ENCODE results near the gene STEAP1.
"Not testable (repeated sequence)": the region's sequence is repeated elsewhere in the genome, so short reads cannot be mapped to it uniquely, and the experiment has no call there.

The STEAP1 gene

DNA sequence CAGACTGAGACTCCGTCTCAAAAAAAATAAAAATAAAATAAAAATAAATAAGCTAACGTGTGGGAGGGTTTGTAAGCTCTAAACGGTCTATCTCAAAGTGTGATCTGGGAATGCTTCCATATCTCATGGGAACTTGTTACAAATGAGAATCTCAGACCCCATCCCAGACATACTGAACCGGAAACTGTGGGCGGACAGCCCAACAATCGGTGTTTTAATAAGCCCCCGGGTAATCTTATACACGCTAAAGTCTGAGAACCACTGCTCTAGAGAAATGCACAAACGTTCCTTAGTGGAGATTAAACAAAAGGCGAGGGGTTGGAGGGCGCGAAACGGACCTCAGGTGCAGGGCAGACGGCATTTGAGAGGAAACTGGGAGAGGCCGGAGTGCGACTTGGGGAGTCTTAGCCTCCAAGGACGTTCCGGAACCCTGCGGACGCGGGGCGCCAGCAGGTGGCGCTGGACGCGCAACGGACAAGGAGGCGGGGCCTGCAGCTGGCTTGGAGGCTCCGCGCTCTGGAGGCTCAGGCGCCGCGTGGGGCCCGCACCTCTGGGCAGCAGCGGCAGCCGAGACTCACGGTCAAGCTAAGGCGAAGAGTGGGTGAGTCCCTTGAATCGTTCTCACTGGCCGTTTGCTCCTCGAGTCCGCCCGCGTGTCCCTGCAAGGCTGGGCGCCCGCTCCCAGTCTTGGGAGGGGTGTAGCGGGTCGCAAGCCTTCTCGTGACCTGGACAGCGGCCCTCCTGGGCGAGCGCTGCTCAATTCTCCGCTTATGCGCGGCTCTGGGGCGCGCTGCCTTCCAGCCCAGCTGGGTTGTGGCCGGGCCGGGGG, at the start of gene STEAP1:
STEAP1 (plus strand) TSS at position 527 of the 829 bp plus-strand sequence. CDS start 5,320 bp downstream, outside the sequence.
- FAIRE-seq, result not testable (repeated sequence)

DNA sequence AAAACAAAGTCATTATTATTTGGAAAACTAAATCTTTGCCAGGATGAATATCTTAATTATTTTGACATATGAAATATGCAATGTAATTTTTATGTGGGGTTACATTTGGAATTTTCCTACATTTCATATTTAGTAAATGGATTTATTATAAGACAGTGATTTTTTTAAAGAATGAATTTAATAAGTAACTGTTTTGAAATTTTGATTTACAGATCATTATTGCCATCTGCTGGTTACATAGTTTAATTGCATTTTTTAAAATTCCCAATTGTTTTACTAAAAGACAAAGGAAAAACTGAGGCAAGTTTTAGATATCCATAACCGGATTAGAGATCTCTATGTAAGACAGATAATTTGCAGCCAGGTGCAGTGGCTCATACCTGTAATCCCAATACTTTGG, 39.3 kb upstream of the STEAP1 start:
- FAIRE-seq, result peak; percentile 75

DNA sequence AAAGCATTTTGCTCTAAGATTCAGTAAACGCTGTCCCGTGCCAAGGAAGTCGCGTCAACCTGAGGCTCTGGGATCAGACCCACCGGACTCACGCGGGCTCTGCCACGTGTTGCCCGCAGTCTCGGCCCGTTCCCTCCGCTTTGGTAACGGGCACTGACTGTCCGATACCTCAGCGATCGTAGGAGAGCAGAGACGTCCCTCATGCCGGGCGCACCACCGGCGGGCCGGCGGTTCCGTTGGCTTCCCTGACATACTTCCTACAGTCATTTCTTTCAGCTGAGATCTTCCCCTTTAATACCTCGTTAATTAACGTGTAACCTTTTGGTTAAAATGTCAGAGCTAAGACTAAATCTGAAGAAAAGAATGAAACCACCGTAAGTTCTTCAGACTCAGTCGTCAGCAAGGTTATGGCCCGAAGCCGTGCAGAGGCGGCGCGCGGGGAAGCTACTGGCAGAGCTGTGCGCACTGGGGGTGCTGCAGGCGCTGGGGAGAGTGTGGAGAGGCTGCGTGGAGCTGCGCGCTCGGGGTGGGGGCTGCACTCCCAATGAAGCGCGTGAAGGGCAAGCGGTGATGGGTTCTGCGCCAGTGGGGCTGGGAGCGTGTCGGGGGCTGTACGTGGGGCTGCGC, 35.6 kb upstream of the STEAP1 start:
- FAIRE-seq, result not testable (repeated sequence)

DNA sequence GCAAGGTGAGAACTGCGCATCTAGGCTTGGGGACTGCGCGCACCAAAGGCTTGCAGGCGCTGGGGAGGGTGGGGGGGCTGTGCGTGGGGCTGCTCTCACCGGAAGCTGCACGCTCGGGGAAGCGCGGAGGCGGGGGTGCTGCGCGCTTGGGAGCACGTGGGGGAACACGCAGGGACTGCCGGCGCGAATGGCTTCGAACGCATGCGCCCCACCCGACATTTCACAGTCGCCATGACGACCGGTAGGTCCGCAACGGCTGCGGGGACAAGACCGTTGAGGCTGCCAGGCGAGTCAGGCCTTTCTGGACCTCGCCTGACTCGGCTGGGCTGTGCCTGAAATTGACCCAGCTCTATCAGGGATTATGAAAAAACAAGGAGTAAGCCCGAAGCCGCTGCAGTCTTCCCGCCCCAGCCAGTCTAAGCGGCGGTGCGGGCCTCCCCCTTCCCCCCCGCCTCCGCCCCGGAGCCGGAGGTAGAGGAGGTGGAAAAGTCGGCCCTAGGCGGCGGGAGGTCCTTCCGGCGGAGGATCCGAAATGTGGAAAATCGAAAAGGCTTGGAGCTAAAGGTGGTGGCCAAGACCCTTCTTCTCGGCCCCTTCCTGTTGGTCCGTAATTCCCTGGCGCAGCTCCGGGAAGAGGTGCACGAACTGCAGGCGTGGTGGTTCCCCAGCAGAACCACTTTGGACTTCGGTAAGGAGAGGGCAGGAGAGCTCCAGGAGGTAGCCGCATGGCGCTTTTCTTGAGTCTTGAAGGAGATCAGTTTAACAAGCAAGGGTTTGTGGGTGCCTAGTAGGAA, 34.9 kb upstream of the STEAP1 start:
- no peak for FAIRE-seq

DNA sequence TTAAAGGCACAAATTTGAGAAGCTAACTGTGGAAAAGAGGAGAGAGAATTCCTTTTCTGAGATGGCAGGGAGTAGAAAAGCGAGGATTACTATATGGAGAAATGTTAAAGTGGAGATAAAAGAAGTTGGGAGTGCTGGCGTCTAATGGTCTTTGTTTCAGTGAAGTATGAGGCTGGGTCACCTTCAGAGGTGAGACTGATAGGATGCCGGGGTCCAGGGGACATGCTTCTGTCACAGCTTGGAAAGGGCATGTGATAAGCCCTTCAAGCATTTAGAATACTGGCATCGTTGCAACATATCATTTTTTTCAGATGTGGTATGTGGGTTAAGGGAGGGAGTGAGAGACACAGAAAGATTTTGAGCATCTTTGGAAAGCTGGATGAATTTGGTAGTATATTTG, 34.1 kb upstream of the STEAP1 start:
- FAIRE-seq, result not testable (repeated sequence)

DNA sequence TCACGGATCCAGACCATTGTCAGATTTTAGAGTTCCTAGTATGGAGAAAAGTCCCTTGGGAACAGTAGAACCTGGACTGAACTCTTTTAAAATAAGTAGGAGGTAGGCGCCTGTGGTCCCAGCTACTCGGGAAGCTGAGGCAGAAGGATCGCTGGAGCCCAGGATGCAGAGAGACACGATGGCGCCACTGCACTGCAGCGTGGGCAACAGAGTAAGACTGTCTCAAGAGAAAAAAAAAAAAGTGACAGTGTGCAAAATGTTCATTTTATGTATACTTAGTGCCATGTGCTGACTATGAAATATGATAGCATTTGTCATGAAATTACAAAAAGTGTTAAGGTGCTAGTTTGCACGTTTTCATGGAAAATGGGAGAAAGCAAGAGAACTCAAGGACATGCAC, 22.5 kb upstream of the STEAP1 start:
- not testable (repeated sequence) for FAIRE-seq

DNA sequence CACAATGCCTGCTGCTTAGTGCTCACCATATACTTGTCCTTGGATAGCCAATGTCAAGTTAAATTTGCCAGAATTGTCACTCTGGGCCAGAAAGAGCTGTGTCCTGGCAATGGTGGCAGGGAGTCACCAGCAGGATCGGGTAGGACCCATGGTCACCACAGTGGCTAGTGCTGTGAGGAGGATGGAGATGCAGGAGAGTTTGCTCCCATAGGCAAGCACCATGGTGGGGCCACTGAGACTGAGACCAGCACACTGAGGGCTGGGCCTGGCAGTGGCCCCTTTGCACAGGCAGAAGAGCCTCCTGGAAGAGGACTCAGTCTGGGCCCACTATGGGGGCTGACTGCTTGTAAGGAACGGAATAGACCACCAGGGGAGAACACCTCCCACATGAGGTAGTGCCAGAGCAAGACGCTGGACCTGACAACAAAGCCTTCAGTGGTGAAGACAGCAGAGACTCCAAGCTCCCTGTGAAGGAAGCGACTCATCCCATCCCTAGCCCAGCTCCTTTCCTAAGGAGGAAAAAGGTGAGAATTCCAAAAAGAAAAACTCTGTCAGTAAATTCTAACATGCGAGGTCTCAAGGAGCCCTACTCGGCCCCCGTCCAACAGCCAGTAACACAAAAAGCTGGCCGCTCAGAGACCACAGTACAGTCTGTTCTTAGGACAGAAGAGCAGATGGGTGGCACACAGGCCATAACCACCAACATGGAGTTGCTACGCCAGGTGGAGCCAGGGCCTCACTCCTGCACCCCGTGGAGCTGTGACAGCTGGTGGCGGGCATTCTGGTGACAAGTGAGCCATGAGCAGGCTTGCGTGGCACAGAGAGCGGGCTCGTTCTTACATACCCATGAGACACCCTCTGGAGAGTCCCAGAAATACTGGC, 6.9 kb upstream of the STEAP1 start:
- FAIRE-seq, result not testable (repeated sequence)

DNA sequence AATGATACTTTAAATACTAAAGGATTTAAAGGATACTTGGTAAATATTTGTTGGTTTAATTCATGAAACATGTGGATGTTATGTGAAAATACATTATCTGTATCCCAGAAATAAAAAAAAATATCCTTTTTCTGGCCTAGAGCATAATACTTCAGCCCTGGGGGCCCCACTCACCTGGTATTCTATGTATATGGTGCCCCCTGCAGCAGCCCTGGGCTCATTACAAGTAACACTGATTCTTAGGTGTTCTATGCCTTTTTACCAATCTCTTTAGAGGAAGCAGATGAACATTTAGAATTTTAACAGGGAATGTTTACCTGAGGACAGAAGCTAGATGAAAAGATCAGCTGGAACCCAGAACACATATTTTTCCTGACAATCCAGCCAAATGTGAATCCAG, 4.8 kb upstream of the STEAP1 start:
- not testable (repeated sequence) for FAIRE-seq

DNA sequence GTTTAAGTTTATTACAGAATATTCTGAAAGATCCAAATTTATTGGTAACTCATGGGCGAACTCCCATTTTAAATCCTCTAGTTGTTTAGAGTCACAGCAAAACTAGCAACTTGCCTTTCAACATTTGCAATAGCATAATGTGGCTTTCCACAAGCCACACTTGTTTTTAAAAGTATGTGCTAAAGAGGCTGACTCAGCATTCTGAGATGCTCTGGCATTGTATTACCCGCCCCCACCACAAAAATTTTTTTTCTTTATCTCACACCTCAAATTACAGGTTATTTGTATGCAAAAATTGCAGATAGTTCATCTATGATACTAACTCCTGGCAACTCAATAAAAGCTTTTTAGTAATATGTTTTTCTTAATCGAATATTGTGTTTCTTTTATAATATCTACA, 2.4 kb upstream of the STEAP1 start:
- FAIRE-seq, result not testable (repeated sequence)

DNA sequence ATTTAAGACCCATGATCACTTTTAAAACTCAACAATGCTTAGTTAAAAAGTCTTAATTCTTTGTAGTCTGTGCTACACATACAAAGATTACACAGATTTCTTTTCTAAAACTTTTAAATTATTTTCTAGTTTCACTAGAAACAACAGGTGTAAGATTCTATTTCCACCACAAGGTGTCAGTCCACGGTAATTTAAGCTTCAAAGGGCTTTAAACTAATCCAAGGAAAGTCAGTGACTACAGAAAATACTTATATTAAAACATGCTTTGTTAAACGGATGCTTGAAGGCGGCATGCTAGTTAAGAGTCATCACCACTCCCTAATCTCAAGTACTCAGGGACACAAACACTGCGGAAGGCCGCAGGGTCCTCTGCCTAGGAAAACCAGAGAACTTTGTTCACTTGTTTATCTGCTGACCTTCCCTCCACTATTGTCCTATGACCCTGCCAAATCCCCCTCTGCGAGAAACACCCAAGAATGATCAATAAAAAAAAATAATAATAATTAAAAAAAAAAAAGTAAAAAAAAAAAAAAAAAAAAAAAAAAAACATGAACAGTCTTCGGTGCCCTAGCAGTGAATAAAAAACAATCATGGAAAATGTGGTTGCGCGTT, 1.5 kb upstream of the STEAP1 start:
- FAIRE-seq, result peak; percentile 62

DNA sequence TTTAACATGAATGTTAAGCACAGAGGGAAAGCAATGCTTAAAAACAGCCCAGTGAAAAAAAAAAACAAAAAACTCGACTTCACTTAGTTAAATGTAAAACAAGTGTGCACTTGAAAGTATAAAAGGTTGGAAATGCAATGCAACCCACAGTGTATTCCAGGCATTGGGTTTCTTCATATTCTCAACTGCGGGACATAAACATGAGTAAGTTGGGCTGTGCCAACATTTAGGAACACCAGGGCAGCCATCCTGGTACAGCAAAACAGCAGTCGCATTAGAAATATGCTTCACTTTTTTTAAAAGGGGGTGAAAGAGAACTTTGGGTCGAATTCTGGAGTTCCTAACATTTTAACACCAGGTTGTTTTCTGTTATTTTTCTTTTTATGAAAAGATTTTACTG, 937 bp downstream of the STEAP1 start:
- no peak for FAIRE-seq

DNA sequence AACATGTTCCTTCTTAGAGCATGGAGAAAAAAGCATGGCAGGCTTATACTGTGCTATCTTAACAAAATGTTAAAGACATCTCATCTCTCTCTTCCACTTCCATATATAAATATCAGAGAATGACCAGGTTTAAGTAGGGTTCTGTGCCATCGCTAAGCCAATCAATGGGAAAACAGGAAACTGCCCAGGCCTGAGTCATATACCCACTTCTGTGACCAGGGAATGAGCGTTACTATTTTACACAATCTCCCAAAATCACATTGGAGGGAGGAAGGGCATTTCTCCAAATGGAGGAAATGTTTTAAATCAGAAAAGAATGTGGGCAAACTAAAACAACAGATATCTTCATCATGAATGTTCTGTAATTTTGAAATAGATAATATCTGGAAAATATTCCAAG, 3.1 kb downstream of the STEAP1 start:
- FAIRE-seq, result not testable (repeated sequence)

DNA sequence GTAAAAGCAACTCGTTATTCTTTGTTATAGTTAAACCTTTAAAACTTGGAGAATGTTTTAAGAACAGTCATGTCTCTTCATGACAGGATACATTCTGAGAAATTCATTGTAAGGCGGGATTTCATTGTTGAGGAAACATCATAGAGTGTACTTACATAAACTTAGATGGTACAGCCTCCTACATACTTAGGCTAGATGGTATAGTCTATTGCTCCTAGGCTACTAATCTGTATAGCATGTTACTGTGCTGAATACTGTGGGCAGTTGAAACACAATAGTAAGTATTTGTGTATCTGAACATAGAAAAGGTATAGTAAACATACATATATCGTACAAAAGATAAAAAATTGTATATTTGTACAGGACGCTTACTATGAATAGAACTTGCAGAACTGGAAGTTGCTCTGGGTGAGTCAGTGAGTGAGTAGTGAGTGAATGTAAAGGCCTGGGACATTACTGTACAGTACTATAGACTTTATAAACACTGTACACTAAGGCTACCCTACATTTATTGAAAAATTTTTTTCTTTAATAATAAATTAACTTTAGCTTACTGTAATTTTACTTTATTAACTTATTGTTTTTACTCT, 3.6 kb downstream of the STEAP1 start:
- not testable (repeated sequence) for FAIRE-seq

DNA sequence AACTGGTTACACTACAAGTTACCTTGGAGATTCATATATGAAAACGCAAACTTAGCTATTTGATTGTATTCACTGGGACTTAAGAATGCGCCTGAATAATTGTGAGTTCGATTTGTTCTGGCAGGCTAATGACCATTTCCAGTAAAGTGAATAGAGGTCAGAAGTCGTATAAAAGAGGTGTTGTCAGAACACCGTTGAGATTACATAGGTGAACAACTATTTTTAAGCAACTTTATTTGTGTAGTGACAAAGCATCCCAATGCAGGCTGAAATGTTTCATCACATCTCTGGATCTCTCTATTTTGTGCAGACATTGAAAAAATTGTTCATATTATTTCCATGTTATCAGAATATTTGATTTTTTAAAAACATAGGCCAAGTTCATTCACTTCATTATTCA, 9.3 kb downstream of the STEAP1 start:
- no peak for FAIRE-seq

DNA sequence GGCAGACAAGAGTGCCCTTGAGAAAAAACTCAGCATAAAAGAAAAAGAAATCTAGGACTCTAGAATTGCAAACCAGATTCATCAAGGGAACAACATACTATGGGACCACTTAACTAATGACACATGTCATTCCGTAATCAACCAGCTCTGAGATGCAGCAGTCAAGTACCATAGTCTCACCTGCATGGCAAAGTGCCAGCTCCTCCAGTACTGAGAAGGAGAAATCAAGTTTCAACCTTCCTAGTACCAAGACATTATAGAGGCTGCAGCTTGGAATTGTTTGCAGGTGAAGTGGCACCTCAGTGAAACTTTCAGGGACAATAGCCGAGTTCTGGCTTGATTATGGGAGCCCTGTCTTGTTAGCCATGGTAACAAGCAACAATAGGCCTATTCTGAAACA, 11.5 kb downstream of the STEAP1 start:
- FAIRE-seq, result no peak

DNA sequence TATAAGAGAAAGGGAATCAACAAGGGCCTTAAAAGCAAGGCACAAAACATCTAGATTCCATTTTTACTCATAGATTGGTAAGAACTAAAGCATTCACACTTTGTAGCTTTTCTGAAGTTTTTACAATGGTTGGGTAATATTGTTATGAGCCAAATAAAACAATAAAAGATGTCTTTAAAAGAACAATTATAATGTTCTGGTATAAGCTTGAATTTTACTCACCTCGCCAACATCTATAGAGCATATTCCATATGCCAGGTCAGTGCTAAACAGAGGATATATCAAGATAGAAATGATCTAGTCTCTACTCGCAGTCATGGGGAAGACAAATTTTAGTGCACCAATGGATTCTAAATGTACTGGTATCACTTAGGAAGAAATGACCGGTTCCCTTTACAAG, 11.9 kb downstream of the STEAP1 start:
- no peak for FAIRE-seq

DNA sequence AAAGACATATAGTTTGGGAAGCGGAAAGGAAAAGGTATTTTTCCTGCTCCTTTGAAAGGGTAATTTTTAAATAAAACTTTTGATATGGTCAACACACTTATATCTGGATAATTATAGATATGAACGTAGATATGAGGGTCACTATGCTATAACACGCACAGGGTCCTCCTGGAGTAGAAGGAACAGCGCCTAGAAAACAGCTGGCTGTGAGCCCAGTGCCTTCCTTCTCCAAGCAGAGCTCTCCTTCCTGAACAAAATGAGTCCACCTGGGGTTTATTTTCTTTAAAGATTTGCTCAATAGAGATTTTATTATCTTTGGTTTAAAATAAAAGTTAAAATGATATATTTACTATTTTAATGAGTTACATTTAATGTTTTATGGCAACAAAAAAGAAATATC, 13.1 kb downstream of the STEAP1 start:
- no peak for FAIRE-seq

DNA sequence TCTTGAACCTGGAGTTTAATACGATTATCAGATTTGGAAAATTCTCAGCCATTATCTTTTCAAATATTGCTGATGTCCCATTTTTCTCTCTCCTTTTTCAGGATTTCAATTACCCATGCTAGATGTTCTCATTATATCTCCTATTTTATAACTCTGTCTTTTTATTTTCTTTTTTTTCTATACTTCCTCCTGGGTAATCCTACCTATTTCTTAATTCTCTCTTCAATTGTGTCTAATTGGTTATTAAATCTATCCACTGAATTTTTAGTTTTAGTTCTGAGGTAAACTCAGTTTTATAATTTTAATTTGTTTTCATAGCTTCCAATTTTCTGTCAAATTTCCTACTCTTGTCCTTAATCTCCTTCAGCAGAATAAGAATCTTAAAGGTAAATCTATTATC, 15.6 kb downstream of the STEAP1 start:
- FAIRE-seq, result no peak

DNA sequence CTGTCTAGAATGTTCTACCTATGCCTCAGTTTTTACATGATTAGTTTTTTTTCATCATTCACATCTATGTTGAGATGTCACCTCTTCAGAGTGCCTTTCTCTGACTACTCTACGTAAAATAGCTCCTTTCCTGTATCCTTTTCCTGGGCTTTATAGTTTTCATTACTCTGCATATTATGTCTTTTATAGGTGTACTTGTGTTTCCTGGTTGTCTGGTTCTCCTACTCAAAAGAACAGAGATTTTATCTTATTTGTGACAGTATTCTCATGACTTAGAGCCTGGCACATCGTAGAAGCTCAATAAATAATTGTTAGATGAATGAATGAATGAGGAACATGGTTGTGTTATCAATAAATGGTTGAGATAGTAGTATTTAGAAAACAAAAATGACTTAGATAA, 17.9 kb downstream of the STEAP1 start:
- no peak for FAIRE-seq

DNA sequence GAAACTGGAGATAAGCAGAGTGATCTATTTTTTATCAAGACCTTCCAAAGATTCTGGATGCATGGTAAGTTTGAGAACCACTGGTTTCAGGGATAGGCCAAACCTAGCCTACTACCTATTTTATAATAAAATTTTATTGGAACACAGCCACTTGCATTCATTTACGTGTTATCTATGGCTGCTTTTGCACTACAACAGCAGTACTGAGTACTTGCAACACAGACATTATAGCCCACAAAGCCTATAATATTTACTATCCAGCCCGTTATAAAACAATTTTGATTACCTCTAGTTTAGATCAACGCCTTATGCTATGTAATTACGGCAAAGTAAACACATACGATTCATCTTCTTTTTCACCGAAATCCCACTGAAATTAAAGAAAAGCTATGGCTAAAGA, 18.4 kb downstream of the STEAP1 start:
- FAIRE-seq, result no peak

DNA sequence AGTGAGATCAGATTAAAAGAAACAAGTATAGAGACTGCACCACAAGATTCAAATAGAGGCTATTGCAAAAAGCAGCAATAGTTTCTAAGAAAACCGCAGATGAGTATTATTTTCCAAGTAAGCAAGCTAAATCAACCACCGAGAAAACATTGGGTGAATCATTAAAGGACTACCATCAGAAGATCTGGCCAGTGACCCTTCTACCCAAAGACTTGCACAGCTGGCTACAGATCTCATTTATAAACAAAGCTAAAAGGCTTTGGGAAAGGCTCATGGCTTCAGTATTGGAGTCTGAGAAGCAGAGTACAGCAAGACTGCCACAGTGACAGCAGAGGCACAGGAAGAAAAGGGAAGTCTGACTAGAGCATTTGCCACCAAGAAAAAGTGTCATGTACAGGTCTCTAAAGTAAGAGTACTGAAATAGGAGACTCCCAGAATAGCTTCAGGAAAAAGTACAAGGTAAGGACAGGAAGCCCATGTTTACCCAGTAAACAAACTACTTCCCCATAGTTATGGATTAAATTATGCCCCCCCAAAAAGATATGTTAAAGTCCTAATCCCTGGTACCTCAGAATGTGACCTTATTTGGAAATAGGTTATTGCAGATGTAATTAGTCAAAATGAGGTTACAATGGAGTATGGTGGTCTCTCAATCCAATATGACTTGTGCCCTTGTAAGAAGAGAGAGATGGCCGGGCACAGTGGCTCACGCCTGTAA, 19.0 kb downstream of the STEAP1 start:
- FAIRE-seq, result no peak
